T-cell (primary cell): Measurements from ENCODE around the gene BID. TPM values are rescaled to one million over a fixed set of nuclear protein-coding genes. Genes with fewer than 3 reads are reported as not detected.
"Not testable (repeated sequence)": the region's sequence is repeated elsewhere in the genome, so short reads cannot be mapped to it uniquely, and the experiment has no call there.

Experiments used
- ATAC-seq, 4 experiments: fragments of 200-7000 bp in 3 of 4; fragments of 150-1000 bp in 1 of 4; cut with Tn5 transposase; replicated peaks in 1 of 4; 1 replicate in 3 of 4; 2 replicates in 1 of 4; pipeline ENCODE4 v1.10.0; 2021; ENCODE audit warnings: moderate library complexity in 3 of 4, mild to moderate bottlenecking in 2 of 4, moderate number of reproducible peaks in 1 of 4
- CTCF ChIA-PET, 2 donors: fragments of 300-600 bp; sonication (Branson Sonifier 250); formaldehyde crosslinking; loops; one replicate each; lab custom pipeline; 2022; ENCODE audit warnings: antibody characterized with exemption in 2 of 2; lab: Charles Lee
- POLR2A ChIA-PET, 2 donors: fragments of 300-600 bp; sonication (Branson Sonifier 250); formaldehyde crosslinking; loops; one replicate each; lab custom pipeline; 2022; ENCODE audit warnings: antibody characterized with exemption in 2 of 2; lab: Charles Lee
- DNase-seq, 35 experiments: peaks; one replicate each; pipeline versions ENCODE4 v3.0.0 to v3.0.0-alpha.2; 2013 to 2023
- H3K27ac ChIP-seq: one replicate; pipeline ENCODE4 v1.5.1; 2013; ENCODE audit warnings: low read length
- H3K27me3 ChIP-seq, 2 experiments: replicated peaks in 1 of 2; 1 replicate in 1 of 2; 2 replicates in 1 of 2; pipeline versions ENCODE4 v1.6.1 to v1.7.0; 2013; ENCODE audit warnings: low read length in 1 of 2, mixed read lengths in 1 of 2; ENCODE audit not compliant: control insufficient read depth in 2 of 2, insufficient read depth in 2 of 2; ENCODE audit errors: extremely low read depth in 1 of 2
- H3K36me3 ChIP-seq, 2 donors: 1 replicate in 1 of 2; 2 replicates in 1 of 2; pipeline versions ENCODE4 v1.6.1 to v1.7.0; 2013; ENCODE audit warnings: low read length in 1 of 2; ENCODE audit not compliant: control insufficient read depth in 2 of 2, insufficient read depth in 1 of 2; ENCODE audit errors: extremely low read depth in 1 of 2
- H3K4me1 ChIP-seq, 2 experiments: 1 replicate in 1 of 2; 2 replicates in 1 of 2; pipeline versions ENCODE4 v1.6.1 to v1.7.0; 2013; ENCODE audit warnings: low read length in 2 of 2, mixed read lengths in 1 of 2; ENCODE audit not compliant: insufficient read depth in 2 of 2, control insufficient read depth in 1 of 2; ENCODE audit errors: extremely low read depth in 1 of 2
- H3K4me3 ChIP-seq, 2 donors: 1 replicate in 1 of 2; 2 replicates in 1 of 2; pipeline versions ENCODE4 v1.5.1 to v1.7.0; 2013; ENCODE audit warnings: mild to moderate bottlenecking in 2 of 2, low read length in 1 of 2, moderate library complexity in 1 of 2; ENCODE audit not compliant: control insufficient read depth in 1 of 2; ENCODE audit errors: extremely low read depth in 1 of 2
- H3K9me3 ChIP-seq: 2 replicates; pipeline ENCODE4 v1.7.0; 2013
- H3K27ac Mint-ChIP-seq, 2 donors: one replicate each; pipeline ENCODE4 v1.8.0; 2020 to 2021; ENCODE audit warnings: mild to moderate bottlenecking in 2 of 2, mixed read lengths in 2 of 2
- H3K27me3 Mint-ChIP-seq, 2 donors: one replicate each; pipeline ENCODE4 v1.8.0; 2021 to 2022; ENCODE audit warnings: mixed read lengths in 2 of 2
- H3K36me3 Mint-ChIP-seq: one replicate; pipeline ENCODE4 v1.8.0; 2021; ENCODE audit warnings: mixed read lengths
- H3K4me1 Mint-ChIP-seq, 3 donors: one replicate each; pipeline ENCODE4 v1.8.0; 2020 to 2022; ENCODE audit warnings: mixed read lengths in 3 of 3, mild to moderate bottlenecking in 1 of 3
- H3K4me3 Mint-ChIP-seq, 3 donors: one replicate each; pipeline ENCODE4 v1.8.0; 2020 to 2022; ENCODE audit warnings: mild to moderate bottlenecking in 3 of 3, mixed read lengths in 3 of 3, moderate library complexity in 3 of 3
- H3K9me3 Mint-ChIP-seq, 3 donors: one replicate each; pipeline ENCODE4 v1.8.0; 2020 to 2022; ENCODE audit warnings: mixed read lengths in 3 of 3
- WGBS: methylation state at CpG from one replicate; pipeline ENCODE4 v1.1.5; 2013; ENCODE audit warnings: missing lambda C conversion rate; ENCODE audit not compliant: insufficient coverage; 5-methylcytosine and 5-hydroxymethylcytosine counted together
- total RNA-seq, 35 experiments: library from RNA in 6 of 35; stranded (reverse) in 6 of 35; fragments of 120-200 nt in 1 of 35; gene quantifications; one replicate each; pipeline versions ENCODE4 v1.2.1 to v1.2.4 and lab custom pipeline; 2013 to 2026

BID gene
- total RNA-seq, 5 donors from 2014 or later (not counting 1 experiment from before 2014, with no cell fraction given): 15.8 to 34.6 (median 28.5) TPM

DNA sequence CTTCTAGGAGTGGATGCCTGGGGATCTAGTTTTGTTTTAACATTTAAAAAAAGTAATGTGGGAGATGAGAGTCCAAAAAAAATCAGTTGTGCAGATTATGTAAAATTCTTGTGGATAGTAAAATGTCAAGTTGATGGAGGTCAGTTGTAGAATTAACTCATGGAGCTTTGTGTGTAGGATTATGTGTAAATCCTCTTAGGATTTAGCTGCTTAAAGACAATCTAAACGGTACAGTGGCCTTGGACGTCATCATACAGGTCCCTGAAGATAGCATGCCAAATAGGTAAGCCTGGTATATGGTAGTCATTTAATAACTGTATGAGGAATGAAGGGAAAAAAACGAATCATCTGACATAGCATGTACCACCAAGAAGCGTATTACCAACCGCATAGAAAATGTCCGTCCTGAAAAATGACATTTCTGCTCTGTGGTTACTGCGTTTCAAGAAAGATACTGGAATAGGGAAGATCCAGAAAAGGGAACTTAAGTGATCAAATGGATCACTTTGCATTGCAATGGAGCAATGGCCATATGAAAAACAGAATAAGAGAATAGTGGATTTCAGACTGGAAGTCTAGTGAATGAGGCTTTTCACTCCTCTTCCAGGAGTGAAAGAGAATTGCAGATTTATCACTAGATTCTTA, 74.5 kb downstream of the BID start:
- Histone ChIP-seq H3K4me3 (no peak overlapping the region), H3K4me1 (no peaks in the 10 kb centered on the region), H3K27ac (no peak overlapping the region), H3K9me3 (no peaks in the 10 kb centered on the region), H3K36me3 (peaks cover 0 to 18% of the 10 kb centered on the region in 2 donors), H3K27me3 (no peaks in the 10 kb centered on the region)
- peaks cover 35% of the 10 kb centered on the region for H3K36me3 Mint-ChIP-seq
- DNase-seq (no peak), ATAC-seq (no peak)
- H3K27me3 Mint-ChIP-seq: no peaks in the 10 kb centered on the region
- CTCF ChIA-PET: no interaction called here
- peaks cover 0 to 6% (median 3%) of the 10 kb centered on the region in 3 donors for H3K4me1 Mint-ChIP-seq
- H3K9me3 Mint-ChIP-seq: no peaks in the 10 kb centered on the region
- WGBS: 96% methylated on average over 5 of the region's 7 CpGs
- no peak overlapping the region for H3K4me3 Mint-ChIP-seq
- POLR2A ChIA-PET: no interaction called here
- no peak overlapping the region for H3K27ac Mint-ChIP-seq

DNA sequence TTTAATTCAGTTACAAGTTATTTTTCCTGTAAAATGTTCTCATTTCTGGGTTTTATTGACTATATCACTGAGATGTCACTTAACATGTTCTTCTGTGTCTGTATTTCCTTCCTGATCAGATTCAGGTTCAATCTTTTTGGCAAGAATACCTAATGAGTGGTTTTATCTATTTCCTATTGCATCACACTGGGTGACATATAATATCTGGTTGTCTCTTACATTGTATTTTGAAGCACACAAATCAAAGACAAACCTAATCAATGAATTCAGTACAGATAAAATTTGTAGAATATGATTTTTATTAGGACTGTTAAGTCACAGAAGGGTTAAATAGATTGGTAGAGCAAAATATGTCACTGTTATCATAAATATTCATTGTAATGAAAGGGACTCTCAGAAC, 75.3 kb downstream of the BID start:
- H3K4me1 Mint-ChIP-seq: peaks cover 0 to 8% (median 6%) of the 10 kb centered on the region in 3 donors
- peak overlapping the region in 1 of 2 donors; percentile 19 for H3K27ac Mint-ChIP-seq

DNA sequence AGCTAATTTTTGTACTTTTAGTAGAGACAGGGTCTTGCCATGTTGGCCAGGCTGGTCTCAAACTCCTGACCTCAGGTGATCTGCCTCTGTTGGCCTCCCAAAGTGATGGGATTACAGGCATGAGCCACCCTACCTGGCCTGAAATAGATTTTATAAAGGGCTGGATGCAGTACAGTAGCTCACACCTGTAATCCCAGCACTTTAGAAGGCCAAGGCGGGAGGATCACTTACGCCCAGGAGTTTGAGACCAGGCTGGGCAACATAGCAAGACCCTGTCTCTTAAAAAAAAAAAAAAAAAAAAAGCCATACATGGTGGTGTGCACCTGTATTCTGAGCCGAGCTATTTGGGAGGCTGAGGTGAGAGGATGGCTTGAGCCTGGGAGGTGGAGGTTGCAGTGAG, 76.0 kb downstream of the BID start:
- WGBS: no CpG with 5 or more reads among the region's 3 CpGs
- CTCF ChIA-PET: not testable (repeated sequence)

More for the DNA sequence above, 75.3 kb downstream of the BID start:
- DNase-seq (no peak), ATAC-seq (no peak)
- no peak overlapping the region for H3K27ac ChIP-seq
- Mint-ChIP-seq H3K27me3 (no peaks in the 10 kb centered on the region), H3K36me3 (peaks cover 37% of the 10 kb centered on the region), H3K4me3 (no peak overlapping the region), H3K9me3 (no peaks in the 10 kb centered on the region)
- H3K36me3 ChIP-seq: peaks cover 0 to 20% of the 10 kb centered on the region in 2 donors
- H3K27me3 ChIP-seq: no peaks in the 10 kb centered on the region
- CTCF ChIA-PET: no interaction called here
- no peaks in the 10 kb centered on the region for H3K9me3 ChIP-seq
- no peaks in the 10 kb centered on the region for H3K4me1 ChIP-seq
- H3K4me3 ChIP-seq: no peak overlapping the region
- POLR2A ChIA-PET: no interaction called here

DNA sequence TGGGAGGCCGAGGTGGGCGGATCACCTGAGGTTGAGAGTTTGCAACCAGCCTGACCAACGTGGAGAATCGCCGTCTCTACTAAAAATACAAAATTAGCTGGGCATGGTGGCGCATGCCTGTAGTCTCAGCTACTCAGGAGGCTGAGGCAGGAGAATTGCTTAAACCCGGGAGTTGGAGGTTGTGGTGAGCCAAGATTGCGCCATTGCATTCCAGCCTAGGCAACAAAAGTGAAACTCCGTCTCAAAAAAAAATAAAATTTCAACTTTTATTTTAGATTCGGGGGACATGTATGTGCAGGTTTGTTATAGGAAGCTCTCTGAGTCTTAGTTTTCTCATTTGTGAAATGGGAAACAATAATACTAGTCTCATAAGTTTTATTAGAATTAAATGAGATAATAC, 77.1 kb downstream of the BID start:
- peaks cover 36% of the 10 kb centered on the region for H3K36me3 Mint-ChIP-seq
- H3K27ac Mint-ChIP-seq, H3K27ac ChIP-seq, H3K4me3 ChIP-seq, H3K27me3 ChIP-seq, H3K27me3 Mint-ChIP-seq, H3K9me3 Mint-ChIP-seq, H3K9me3 ChIP-seq, H3K4me1 ChIP-seq, POLR2A ChIA-PET, ATAC-seq, H3K4me1 Mint-ChIP-seq, H3K4me3 Mint-ChIP-seq, DNase-seq: not testable (repeated sequence)
- peaks cover 4 to 10% of the 10 kb centered on the region in 2 donors for H3K36me3 ChIP-seq
- CTCF ChIA-PET: interaction anchor here in 1 of 2 donors (0.6 kb wide), 1 partner anchor 14 kb away, joined by 3 read pairs; no protein-coding TSS in a partner anchor
- 95% methylated on average over 6 of the region's 10 CpGs for WGBS

More for the DNA sequence above, 76.0 kb downstream of the BID start:
- H3K4me3 Mint-ChIP-seq, POLR2A ChIA-PET, H3K9me3 Mint-ChIP-seq, H3K9me3 ChIP-seq, DNase-seq, H3K4me1 ChIP-seq, H3K27ac Mint-ChIP-seq, ATAC-seq, H3K4me1 Mint-ChIP-seq, H3K27ac ChIP-seq, H3K27me3 ChIP-seq, H3K4me3 ChIP-seq, H3K27me3 Mint-ChIP-seq: not testable (repeated sequence)
- H3K36me3 ChIP-seq: peaks cover 4 to 18% of the 10 kb centered on the region in 2 donors
- H3K36me3 Mint-ChIP-seq: peaks cover 33% of the 10 kb centered on the region

DNA sequence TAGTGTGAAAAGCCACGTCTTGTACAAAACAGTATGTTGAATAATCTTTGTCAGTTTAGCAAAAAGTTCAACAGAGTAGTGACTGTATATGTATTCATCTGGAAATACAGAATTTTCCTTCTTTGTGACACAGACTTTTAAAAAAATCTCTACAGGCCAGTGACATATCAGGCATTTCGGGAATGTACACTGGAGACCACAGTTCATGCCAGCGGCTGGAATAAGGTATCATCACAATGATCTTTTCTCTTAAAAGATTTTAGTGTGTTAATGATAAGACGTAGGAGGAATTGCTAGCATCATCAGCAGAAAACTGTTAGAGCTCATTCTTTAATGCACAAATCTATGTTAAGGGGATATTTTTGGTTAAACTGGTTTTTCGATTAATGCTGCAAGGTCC, 78.3 kb downstream of the BID start:
- H3K27ac ChIP-seq: no peak overlapping the region
- Mint-ChIP-seq H3K4me1 (peaks cover 0 to 8% (median 6%) of the 10 kb centered on the region in 3 donors), H3K9me3 (no peaks in the 10 kb centered on the region), H3K27ac (no peak overlapping the region), H3K36me3 (peaks cover 36% of the 10 kb centered on the region), H3K27me3 (no peaks in the 10 kb centered on the region), H3K4me3 (no peak overlapping the region)
- ChIA-PET CTCF (no interaction called here), POLR2A (no interaction called here)
- H3K4me3 ChIP-seq: no peak overlapping the region
- WGBS: 100% methylated on average over 1 of the region's 5 CpGs
- DNase-seq: no peak
- H3K4me1 ChIP-seq: no peaks in the 10 kb centered on the region
- ATAC-seq: no peak
- no peaks in the 10 kb centered on the region for H3K27me3 ChIP-seq
- H3K9me3 ChIP-seq: no peaks in the 10 kb centered on the region
- H3K36me3 ChIP-seq: peaks cover 4 to 10% of the 10 kb centered on the region in 2 donors

DNA sequence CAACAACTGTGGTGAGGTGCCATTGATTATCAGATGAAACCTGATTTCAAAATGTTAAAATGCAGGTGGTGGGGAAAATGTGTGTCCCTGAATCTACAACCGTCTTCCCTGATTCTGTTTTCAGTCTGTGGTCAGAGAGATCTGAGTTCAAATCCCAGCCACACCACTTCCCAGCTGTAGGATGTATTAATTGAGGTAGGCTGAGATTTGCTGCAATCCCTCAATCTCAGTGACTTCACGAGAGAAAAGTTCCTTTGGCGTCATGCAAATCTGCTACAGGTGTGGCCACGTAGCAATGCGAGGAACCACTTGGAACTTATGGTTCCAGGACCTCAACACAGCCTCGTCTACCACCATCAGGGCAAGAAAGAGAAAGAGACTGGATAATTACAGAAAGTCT, 79.5 kb downstream of the BID start:
- Histone ChIP-seq H3K36me3 (peaks cover 4 to 13% of the 10 kb centered on the region in 2 donors), H3K27me3 (no peaks in the 10 kb centered on the region), H3K4me1 (no peaks in the 10 kb centered on the region), H3K4me3 (no peak overlapping the region), H3K9me3 (no peaks in the 10 kb centered on the region), H3K27ac (no peak overlapping the region)
- H3K27ac Mint-ChIP-seq: no peak overlapping the region
- DNase-seq: no peak
- ChIA-PET CTCF (no interaction called here), POLR2A (no interaction called here)
- no peak overlapping the region for H3K4me3 Mint-ChIP-seq
- peaks cover 29% of the 10 kb centered on the region for H3K36me3 Mint-ChIP-seq
- WGBS: no CpG with 5 or more reads among the region's 6 CpGs
- no peak for ATAC-seq
- no peaks in the 10 kb centered on the region for H3K9me3 Mint-ChIP-seq
- H3K4me1 Mint-ChIP-seq: peaks cover 0 to 8% (median 6%) of the 10 kb centered on the region in 3 donors
- H3K27me3 Mint-ChIP-seq: no peaks in the 10 kb centered on the region
